WI38 (cell line): ENCODE measurements around the gene ICOSLG.
"Not testable (repeated sequence)": the region's sequence is repeated elsewhere in the genome, so short reads cannot be mapped to it uniquely, and the experiment has no call there.

Experiments used
- H3K4me3 ChIP-seq: 2 replicates; pipeline ENCODE4 v1.5.1; 2011; ENCODE audit warnings: low read depth, mild to moderate bottlenecking, control low read depth, low read length
- TF ChIP-seq, protein P1 (sequence below): IDR thresholded peaks from 2 replicates; pipeline ENCODE4 v1.5.1; 2012; ENCODE audit warnings: low read depth, mild to moderate bottlenecking, control low read depth, low read length

The ICOSLG gene

DNA sequence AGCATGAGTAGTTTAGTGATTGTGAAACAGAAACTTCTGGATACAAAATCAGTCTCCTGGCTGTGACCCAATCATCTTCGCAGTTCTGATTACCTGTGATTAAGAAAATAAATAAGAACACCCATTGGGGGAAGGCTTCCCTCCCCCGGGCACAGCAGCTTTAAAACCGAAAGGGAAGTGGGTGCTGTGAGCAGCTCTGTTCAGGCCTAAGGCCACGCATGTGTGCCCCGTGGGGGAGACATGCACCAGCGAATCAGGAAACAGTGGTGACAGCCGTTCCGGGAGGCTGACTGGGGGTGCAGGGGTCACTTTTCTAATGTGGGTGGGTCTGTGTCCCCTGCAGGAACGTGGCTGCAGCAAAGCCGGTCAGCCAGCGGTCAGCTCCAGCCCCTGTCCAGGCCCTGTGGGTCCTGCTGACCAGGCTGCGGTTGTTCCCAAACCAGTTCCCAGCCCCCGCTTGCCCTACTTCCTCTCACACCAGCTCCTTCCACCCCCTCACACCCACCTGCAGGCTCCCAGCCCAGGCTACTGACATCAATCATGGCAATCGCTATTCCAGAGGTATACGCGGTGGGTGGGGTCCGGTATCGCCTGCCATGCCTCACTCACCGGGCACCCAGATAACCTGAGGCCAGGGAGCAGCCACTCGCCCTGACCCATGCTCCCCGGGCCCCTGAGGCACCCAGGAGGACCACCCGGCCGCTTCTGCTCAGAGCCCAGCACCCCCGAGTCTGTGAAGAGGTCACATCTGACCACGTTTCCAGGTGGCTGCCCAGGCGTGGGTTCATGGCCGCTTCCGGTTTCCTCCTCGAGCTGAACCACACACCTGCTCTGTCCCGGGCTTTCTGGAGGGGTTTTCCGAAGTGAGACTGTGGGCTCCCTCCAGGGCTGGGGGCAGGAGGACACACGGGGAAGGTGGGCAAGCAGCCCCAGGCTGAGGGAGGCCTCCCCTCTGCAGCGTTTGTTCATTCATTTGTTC, 33.8 kb downstream of the ICOSLG start:
- H3K4me3 ChIP-seq: not testable (repeated sequence)

DNA sequence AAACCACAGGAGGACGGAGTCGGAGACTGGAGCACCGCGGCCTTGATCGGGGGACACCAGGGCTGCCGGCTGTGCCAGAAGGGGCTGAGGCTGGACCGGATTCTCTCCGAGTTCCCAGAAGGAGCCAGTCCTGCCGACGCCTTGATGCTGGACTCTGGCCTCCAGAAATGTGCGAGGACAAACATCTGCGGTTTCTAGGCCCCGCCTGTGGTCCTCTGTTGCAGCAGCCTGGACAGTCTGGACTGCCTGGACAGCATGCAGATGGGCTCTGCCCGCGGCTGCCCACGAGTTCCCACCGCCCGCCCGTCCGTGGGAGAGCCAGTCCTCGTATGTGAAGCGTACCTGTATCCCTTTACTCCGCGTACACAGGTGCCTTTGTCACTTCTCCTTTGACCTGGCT, 34.6 kb downstream of the ICOSLG start:
- H3K4me3 ChIP-seq: not testable (repeated sequence)

DNA sequence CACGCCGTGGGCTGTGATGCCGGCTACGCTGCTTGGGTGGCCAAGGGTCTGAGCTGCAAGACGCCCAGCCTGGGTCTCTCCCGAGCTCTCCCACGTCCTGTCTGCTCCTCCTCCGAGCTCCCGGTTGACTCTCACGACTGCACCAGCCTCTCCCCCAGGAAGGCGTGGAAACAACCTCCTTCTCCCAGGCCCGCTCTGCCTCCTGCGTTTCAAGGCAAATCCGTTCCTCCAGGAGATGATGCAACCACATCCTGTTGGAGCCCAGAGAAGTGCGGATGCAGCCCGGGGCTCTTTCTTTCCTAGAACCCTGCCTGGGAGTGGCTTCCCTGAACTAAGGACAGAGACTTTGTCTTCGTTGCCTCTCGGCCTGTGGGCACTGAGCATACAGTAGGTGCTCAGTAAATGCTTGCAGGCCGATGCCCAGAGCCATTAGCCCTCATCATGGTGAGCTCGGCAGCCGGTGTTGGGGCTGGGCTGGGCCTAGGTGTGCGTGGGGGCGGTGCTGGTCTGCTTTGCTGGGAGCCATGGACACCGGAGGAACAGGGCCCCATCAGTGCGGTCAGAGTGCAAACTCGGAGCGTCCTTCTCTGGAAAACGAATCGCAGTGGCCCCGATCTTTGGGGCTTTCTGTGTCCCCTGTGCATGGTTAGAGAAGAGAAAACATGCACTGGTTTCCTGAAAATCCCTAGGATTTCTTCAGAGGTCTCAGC, 38.0 kb downstream of the ICOSLG start:
- H3K4me3 ChIP-seq: not testable (repeated sequence)

DNA sequence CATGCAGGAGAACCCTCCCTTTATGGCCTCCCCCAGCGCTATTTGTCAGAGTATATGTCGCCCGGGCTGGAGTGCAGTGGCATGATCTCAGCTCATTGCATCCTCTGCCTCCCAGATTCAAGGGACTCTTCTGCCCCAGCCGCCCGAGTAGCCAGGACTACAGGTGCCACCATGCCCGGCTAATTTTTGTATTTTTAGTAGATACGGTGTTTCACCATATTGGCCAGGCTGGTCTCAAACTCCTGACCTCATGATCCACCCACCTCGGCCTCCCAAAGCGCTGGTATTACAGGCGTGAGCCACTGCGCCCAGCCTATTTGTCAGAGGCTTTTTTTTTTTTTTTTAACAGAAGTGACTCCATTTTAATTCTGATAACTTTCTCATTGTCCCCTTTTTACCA, 40.7 kb downstream of the ICOSLG start:
- not testable (repeated sequence) for H3K4me3 ChIP-seq

DNA sequence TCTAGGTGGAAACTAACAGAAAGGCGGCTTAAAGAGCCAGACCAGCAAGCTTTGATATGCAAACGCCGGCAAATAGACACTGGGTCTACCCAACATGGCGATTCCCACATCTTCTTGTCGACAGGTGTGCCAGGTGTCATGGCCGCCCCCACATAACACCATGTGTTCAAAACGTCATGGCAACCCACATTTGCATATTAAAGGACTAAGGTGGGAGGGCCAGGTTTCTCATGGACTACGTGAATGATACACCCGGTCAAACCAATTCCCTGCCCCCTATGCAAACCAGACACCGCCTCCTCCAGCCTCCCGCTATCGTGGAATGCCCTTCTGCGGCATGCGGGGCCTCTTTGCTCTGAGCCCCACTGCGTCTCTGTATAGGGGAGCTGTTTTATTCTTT, 41.3 kb downstream of the ICOSLG start:
- H3K4me3 ChIP-seq: no peak overlapping the region
- TF ChIP-seq, protein P1, sequence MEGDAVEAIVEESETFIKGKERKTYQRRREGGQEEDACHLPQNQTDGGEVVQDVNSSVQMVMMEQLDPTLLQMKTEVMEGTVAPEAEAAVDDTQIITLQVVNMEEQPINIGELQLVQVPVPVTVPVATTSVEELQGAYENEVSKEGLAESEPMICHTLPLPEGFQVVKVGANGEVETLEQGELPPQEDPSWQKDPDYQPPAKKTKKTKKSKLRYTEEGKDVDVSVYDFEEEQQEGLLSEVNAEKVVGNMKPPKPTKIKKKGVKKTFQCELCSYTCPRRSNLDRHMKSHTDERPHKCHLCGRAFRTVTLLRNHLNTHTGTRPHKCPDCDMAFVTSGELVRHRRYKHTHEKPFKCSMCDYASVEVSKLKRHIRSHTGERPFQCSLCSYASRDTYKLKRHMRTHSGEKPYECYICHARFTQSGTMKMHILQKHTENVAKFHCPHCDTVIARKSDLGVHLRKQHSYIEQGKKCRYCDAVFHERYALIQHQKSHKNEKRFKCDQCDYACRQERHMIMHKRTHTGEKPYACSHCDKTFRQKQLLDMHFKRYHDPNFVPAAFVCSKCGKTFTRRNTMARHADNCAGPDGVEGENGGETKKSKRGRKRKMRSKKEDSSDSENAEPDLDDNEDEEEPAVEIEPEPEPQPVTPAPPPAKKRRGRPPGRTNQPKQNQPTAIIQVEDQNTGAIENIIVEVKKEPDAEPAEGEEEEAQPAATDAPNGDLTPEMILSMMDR: no peak

DNA sequence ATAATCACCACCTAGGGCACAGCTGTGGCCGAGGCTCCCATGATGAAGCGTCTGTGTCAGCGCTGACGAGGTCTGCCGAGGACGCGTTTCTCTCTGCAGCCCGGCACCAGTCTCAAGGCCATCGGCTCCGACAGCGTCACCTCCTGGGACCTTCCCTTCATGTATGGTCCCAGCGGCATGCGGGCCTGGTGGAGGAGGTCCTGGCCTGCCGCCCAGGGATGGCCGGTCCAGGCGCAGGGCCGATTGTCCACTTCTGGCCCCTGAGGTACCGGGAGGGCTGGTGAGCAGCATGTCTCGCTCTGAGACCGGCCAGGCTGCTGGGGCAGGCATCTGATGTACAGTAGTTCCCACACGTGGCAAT, 43.6 kb downstream of the ICOSLG start:
- not testable (repeated sequence) for H3K4me3 ChIP-seq

DNA sequence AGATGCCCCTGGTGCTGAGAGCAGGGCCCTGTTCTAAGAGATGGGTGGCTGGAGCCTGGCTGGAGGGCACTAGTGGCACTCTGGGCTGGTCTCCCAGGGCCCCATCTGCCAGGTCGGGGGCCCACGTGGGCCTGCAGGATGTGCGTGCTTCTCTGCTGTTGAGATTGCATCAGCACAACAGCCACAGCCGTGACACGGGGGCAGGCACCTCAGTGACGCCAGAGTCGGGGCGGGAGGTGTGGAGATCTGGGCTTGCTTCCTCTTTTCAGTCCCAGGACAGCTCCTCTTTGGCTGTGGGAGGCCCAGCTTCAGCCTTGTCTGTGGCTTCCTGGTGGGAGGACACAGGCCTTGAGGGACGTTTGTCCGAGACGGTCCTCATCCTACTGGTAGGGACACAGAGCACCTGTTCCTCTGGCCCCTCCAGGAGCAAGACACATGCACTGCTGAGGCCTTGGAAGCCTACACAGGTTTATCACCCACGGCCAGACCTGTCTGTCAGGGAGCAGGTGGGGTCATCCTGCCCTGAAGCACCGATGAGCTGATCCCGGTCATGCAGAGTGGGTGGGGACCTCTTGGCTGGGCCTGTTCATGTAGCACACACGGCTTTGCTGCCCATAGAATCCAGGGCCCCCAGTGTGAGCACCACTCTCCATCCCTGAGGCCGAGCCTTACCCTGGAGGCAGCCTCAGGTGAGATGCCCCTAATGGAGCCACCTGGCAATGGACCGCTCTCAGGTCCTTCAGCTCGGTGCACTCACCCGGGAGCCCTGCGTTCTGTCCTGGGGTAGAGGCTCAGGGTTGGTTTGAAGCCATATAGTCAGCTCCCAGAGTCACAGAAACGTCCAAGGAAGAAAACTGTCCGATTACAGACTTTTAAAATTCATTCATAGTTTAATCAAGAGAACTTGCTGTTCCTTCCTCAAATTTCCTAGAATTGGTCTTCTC, 44.3 kb downstream of the ICOSLG start:
- H3K4me3 ChIP-seq: not testable (repeated sequence)

DNA sequence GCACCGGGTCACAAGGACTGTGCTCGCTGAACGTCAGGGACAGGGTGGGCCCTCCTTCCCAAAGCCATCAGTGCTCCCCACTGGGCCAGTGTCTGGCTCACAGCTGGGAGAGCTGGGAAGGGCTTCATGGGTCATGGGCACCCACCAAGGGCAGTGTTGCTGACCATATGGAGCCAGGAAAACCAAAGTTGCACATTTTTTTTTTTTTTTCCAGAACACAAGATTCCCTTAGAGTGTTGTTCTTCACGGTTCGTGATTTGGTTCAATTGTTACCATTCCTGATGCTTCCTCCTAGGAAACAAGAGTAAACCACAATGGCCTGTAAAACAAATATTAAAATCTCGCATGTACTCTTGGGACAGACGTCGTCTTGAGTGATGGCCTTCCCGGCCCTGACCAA, 45.9 kb downstream of the ICOSLG start:
- not testable (repeated sequence) for H3K4me3 ChIP-seq

DNA sequence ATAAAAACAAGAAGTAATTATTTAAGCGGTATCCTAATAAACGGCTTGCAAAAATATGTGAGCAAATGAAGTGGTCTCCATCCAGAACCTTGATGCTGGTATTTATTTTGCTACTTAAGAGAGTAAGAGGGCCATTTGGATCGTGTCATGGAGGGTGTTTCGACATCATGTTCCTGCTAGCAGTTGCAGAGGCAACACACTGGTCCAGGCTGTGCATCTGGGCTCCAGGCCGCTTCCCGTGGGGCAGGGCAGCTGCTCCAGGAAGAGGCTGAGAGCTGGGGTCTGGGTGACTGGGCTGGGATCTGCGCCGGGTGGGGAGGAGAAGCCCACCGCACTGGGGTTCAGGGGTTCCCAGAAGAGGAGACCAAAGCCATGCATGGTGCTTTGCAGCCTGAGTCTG, 46.3 kb downstream of the ICOSLG start:
- not testable (repeated sequence) for H3K4me3 ChIP-seq

DNA sequence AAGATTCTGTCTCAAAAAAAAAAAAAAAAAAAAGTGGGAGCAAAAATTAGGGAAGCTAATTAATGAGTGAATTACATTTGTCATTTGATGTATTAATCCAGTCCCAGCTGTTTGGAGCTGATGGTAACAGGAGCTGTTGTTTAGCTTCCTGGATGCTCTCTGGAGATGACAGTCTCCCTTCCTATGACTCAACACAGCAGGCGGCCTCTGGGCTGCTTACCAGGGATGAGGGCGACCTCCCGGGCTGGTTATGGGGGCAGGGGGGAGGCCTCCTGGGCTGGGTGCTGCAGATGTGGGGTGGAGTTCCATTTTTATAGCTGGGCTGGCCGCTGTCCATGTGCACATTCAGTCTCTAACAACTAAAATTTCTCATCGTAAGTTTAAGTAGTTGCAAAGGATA, 47.6 kb downstream of the ICOSLG start:
- not testable (repeated sequence) for H3K4me3 ChIP-seq

DNA sequence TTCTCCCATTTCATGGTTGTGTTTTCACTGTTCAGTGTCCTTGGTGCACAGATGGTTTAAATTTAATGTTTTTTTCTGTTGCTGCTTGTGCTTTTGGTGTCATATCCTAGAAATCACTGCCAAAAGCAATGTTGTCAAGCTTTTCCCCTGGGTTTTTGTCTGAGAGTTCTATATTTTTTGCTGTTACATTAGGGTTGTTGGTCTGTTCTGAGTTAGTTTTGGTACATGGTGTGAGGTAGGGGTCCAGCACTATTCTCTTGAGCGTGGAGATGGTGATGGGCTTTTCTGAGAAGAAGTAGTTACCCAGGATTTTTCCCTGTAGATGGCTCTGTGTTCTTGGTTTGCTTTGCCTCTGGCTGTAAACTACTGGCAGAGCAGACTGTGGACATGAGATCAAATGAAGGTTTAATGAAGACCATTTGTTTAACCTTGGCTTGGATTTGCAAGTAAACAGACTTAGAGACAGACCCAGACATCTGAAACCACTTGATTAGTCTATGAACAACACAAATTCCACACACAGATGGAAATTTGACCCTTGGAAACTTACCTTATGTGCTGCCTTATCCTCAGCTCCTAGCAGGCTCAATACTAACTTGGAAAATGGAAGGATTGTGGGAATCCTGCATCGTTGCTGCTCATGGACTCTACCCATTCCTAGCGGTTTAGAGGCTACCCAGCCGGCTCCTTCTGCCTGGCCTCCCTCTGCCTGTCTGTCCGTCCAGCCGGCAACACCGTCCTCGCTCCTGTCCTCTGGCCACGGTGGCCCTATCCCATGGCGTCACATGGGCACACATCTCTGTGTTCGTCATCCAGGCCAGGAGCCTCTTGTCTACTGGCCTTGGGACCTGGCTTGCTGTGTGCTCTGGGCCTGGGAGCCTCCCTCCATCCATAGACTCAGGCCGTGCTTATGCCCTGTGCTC, 50.1 kb downstream of the ICOSLG start:
- H3K4me3 ChIP-seq: not testable (repeated sequence)

DNA sequence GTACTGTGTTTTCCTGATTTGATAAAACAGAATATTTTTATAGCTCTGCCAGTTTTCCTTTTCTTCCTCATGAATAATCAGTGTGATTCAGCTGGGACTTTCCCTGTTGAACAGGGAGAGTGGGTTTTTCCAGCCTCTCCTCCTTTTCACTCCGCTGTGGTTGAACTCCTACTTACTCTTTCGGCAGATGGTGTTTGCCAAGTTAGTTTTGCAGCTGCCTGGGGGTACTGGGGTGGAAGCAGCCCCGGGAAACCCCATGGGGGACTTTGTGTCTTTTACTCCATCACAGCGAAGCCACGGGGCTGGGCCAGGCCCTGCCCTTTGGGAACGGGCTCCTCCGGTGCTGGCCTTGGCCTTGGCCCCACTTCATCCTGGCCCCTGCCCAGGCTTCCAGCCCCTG, 55.9 kb downstream of the ICOSLG start:
- H3K4me3 ChIP-seq: not testable (repeated sequence)

DNA sequence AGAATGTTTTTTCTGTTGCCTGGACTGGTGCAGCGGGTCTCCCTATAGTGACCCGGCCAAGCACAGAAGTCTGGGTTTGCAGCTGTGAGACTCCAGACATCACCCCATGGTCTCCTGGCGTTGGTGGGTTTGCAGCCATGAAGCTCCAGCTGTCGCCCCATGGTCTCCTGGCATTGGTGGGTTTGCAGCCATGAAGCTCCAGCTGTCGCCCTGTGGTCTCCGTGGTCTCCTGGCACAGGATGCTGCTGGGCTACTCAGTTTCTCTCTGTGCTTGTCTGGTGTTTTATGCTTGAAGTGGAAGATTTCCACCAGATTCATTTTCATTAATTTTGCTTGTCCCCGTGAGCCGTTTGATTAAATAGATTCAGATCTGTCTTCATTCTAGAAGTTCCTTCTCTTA, 58.5 kb downstream of the ICOSLG start:
- H3K4me3 ChIP-seq: not testable (repeated sequence)

DNA sequence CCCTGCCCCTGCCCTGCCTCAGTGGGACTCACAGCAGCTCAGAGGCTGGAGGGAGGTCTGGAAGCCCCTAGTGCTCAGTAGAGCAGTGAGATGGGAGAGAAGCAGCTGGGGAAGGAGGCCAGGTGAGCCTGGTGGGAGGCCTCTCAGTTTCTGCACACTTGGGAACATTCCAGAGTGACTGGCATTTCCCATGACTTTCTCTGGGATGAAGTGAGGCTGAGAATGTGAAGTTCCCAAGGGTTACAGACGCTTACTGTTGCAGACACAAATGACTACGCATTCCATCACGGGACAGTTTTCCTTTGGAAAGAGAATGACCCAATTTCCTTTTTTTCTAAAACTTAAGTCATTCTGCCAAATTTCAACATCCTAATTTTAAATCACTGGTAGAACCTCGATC, 59.2 kb downstream of the ICOSLG start:
- not testable (repeated sequence) for H3K4me3 ChIP-seq

DNA sequence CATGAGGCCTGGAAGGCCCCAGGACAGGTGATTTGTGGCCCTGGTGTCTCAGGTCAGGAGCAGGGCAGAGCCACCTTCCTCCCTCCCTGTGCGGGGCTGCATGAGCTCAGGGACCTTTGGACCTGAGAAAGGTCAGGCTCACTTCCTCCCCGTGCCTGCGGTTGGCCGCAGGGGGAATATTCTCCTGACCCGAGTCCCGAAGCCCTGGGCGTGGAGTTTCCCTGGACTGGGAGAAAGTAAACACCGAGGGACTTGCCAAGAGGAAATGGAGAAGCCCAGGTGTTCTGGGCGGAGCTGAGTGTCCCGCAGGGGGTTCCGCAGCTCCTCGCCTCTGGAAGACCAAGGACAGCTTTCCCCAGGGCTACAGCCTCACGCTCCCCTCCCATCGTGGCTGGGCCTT, 64.6 kb downstream of the ICOSLG start:
- H3K4me3 ChIP-seq: not testable (repeated sequence)

DNA sequence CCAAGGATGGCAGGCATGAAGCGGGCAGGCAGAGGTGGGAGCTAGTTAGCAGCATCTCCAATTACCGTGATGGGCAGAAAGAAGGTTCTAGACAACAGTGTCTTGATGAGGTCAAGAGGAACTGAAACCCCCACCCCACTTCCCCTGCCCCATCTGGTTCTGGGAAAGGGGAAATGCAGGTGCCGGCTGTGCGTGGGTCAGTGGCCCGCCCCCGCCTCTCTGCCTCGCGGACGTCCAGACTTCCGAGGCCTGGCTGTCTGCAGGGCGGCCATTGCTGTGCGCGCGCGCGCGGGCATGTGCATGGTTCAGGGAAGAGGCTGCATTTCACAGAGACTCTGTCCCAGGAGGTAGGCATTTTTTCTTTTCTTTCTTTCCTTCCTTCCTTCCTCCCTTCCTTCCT, 65.6 kb downstream of the ICOSLG start:
- H3K4me3 ChIP-seq: not testable (repeated sequence)
